BJ (cell line): ENCODE results near the gene SPRN. TPM values are rescaled to one million over a fixed set of nuclear protein-coding genes. Genes with fewer than 3 reads are reported as not detected.

ENCODE experiments used
- CTCF ChIA-PET: fragments of 350-600 bp; formaldehyde crosslinking; extraction: SDS; loops from one replicate; lab custom pipeline; 2021; ENCODE audit warnings: antibody characterized with exemption, inconsistent platforms; lab: Yijun Ruan, JAX
- POLR2A ChIA-PET: fragments of 300-600 bp; sonication (Branson Sonifier 250); formaldehyde crosslinking; extraction: SDS; loops from one replicate; lab custom pipeline; 2021; ENCODE audit warnings: antibody characterized with exemption; lab: Charles Lee
- DNase-seq: peaks from one replicate; pipeline ENCODE4 v3.0.0-alpha.2; 2011; ENCODE audit warnings: low read depth
- H3K27me3 ChIP-seq: 2 replicates; pipeline ENCODE4 v1.6.0; 2011; ENCODE audit warnings: low read length; ENCODE audit not compliant: control insufficient read depth, insufficient read depth
- H3K36me3 ChIP-seq: 2 replicates; pipeline ENCODE4 v1.5.1; 2011; ENCODE audit warnings: low read length; ENCODE audit not compliant: control insufficient read depth, insufficient read depth
- H3K4me3 ChIP-seq: 2 replicates; pipeline ENCODE4 v1.5.1; 2011; ENCODE audit warnings: low read depth, mild to moderate bottlenecking, control low read depth, low read length
- CTCF ChIP-seq: IDR thresholded peaks from 2 replicates; pipeline ENCODE4 v1.5.1; 2011; ENCODE audit warnings: low read depth, mild to moderate bottlenecking, control low read depth, inconsistent platforms, low read length, moderate library complexity; ENCODE audit not compliant: insufficient read depth
- polyA plus RNA-seq: library from polyadenylated mRNA; depleted of rRNA; stranded (reverse); fragments of >200 nt; gene quantifications from 2 replicates; pipeline ENCODE4 v1.2.3, GENCODE V29; 2011

SPRN gene
- polyA plus RNA-seq, 1 experiment: 3.0 TPM

DNA sequence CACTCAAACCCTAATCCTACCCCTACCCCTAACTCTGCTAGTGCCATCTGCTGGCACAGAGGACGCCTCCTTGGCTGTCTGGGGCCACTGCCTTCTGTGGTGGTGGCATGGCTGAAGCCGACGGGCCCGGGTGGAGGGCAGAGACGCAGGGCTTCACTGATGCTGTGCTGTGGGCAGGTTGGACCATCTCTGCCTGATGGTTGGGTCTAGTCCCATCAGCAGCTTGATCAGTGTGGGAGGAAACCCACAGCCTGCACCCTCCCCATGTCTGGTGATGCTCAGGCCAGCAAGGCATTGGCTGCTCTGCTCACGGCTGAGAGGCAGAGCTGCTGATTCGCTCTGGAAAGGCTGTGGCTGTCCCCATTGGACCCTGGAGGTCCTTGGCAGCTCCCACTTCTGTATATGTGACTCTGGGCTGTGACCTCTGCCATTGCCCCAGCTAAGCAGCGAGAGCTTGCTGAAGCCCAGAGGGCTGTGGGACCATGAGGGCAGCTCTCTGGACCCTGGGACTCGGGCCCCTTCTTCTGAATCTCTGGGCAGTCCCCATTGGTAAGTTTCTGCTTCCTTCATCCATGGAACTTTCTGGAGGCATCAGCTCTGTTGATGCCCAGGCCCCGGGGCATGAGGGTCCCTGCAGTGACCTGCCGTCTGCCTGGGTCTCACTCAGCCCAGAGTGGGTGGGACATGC, 29.2 kb upstream of the SPRN start, which contains the start of gene SCART1:
TSS of gene SCART1 (plus strand) at position 430 of the 688 bp plus-strand sequence. CDS start at position 483, 53 bp downstream.
- H3K4me3 ChIP-seq: no peak within 1 kb of the TSS
- no peak for DNase-seq
- H3K27me3 ChIP-seq: no peaks in the 10 kb centered on the region
- no peaks in the 10 kb centered on the region for H3K36me3 ChIP-seq
- ChIA-PET CTCF (interaction anchor here (0.7 to 2.3 kb wide), 2 partner anchors 16 to 17 kb away, joined by 3 to 7 read pairs; no protein-coding TSS in a partner anchor), POLR2A (no interaction called here)
- TF ChIP-seq CTCF: no peak

DNA sequence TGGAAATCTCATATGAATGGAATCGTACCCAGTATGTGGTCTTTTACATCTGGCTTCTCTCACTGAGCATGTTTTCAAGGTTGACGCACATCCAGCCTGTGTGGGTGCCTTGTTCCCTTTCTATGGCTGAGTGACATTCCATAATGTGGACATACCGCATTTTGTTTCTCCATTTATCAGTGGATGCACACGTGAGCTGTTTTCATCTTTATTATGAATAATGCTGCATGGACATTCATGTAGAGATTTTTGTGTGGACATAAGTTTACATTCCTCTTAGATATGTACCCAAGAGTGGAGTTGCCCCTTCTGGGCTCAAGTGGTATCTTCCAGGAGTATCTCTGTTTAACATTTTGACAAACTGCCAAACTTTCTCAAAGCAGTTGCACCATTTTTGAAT, 28.0 kb upstream of the SPRN start:
- no peak for DNase-seq
- ChIA-PET CTCF (interaction anchor here (0.7 to 1.5 kb wide), 2 partner anchors 10 to 11 kb away, joined by 3 to 5 read pairs; no protein-coding TSS in a partner anchor), POLR2A (no interaction called here)
- no peaks in the 10 kb centered on the region for H3K36me3 ChIP-seq
- no peak for TF ChIP-seq CTCF
- no peak overlapping the region for H3K4me3 ChIP-seq
- H3K27me3 ChIP-seq: no peaks in the 10 kb centered on the region

GRCh38 chr10:133451346-133451745, 26.9 kb upstream of the SPRN start:
- DNase-seq: no peak
- Histone ChIP-seq H3K4me3 (no peak overlapping the region), H3K36me3 (no peaks in the 10 kb centered on the region), H3K27me3 (no peaks in the 10 kb centered on the region)
- ChIA-PET CTCF (interaction anchor here (1.5 to 1.8 kb wide), 2 partner anchors 10 to 14 kb away, joined by 5 to 9 read pairs; no protein-coding TSS in a partner anchor), POLR2A (no interaction called here)
- TF ChIP-seq CTCF: no peak

- ChIA-PET CTCF (no interaction called here), POLR2A (no interaction called here)
- no peaks in the 10 kb centered on the region for H3K36me3 ChIP-seq
- H3K27me3 ChIP-seq: no peaks in the 10 kb centered on the region
- TF ChIP-seq CTCF: no peak
- DNase-seq: no peak
- no peak overlapping the region for H3K4me3 ChIP-seq
Measured at GRCh38 chr10:133448120-133448519, 23.7 kb upstream of the SPRN start.

GRCh38 chr10:133446979-133447378, 22.6 kb upstream of the SPRN start:
- TF ChIP-seq CTCF: no peak
- Histone ChIP-seq H3K4me3 (no peak overlapping the region), H3K36me3 (no peaks in the 10 kb centered on the region), H3K27me3 (no peaks in the 10 kb centered on the region)
- ChIA-PET CTCF (interaction anchor here (1.2 kb wide), 1 partner anchor 9 kb away, joined by 4 read pairs; no protein-coding TSS in a partner anchor), POLR2A (interaction anchor here (0.7 kb wide), 1 partner anchor 10 kb away, joined by 4 read pairs; no protein-coding TSS in a partner anchor)
- DNase-seq: no peak
